Omental fat pad (tissue), 4 donors: ENCODE measurements around the gene LUZP1. TPM values are rescaled to one million over a fixed set of nuclear protein-coding genes. Genes with fewer than 3 reads are reported as not detected.

Experiments
- ATAC-seq: fragments of 150-250 bp; one replicate; pipeline ENCODE4 v1.9.1; 2016; ENCODE audit warnings: mild to moderate bottlenecking, moderate library complexity; ENCODE audit not compliant: low FRiP score
- DNase-seq: peaks from one replicate; pipeline ENCODE4 v3.0.0-alpha.2; 2019; ENCODE audit warnings: low spot score
- total RNA-seq, 4 donors: library from RNA; depleted of rRNA; stranded (reverse); fragments of >200 nt; gene quantifications; one replicate each; pipeline ENCODE4 v1.1.0, GENCODE V29; 2016
- TF ChIP-seq, protein P1 (sequence below), 3 donors: fragments of 450-650 bp; IDR thresholded peaks; one replicate each; pipeline ENCODE4 v1.5.1; 2016 to 2017; ENCODE audit warnings: antibody characterized with exemption in 3 of 3, mild to moderate bottlenecking in 3 of 3, moderate library complexity in 2 of 3

Gene LUZP1
- total RNA-seq, 4 donors from 2014 or later: 20.9 to 35.9 (median 31.3) TPM

DNA sequence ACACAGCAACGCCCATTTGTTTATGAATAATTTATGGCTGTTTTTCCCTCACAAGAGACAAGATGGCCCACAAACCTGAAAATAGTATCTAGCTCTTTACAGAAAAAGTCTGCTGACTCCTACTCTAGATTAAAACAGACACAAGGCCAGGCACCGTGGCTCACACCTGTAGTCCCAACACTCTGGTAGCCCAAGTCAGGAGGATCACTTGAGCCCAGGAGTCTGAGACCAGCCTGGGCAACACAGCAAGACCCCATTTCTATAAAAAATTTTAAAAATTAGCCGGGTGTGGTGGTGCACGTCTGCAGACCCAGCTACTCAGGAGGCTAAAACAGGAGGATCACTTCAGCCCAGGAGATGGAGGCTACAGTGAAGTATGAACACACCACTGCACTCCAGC, 34.6 kb downstream of the LUZP1 start:
- TF ChIP-seq, protein P1, sequence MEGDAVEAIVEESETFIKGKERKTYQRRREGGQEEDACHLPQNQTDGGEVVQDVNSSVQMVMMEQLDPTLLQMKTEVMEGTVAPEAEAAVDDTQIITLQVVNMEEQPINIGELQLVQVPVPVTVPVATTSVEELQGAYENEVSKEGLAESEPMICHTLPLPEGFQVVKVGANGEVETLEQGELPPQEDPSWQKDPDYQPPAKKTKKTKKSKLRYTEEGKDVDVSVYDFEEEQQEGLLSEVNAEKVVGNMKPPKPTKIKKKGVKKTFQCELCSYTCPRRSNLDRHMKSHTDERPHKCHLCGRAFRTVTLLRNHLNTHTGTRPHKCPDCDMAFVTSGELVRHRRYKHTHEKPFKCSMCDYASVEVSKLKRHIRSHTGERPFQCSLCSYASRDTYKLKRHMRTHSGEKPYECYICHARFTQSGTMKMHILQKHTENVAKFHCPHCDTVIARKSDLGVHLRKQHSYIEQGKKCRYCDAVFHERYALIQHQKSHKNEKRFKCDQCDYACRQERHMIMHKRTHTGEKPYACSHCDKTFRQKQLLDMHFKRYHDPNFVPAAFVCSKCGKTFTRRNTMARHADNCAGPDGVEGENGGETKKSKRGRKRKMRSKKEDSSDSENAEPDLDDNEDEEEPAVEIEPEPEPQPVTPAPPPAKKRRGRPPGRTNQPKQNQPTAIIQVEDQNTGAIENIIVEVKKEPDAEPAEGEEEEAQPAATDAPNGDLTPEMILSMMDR (IDR thresholded peaks at IDR 0.05): no peak
- no peak for DNase-seq
- ATAC-seq: no peak

DNA sequence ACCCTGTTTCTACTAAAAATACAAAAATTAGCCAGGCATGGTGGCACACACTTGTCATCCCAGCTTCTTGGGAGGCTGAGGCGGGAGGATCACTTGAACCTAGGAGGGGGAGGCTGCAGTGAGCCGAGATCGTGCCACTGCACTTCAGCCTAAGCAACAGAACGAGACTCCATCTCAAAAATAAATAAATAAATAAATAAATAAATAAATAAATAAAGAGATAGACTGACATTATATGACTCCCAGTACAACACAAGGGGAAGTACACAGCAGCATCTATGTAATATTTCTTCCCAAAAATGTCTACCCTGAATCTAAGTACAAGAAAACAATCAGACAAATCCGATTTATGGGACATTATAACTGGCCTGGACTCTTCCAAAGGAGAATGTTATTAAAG, 35.1 kb downstream of the LUZP1 start:
- no peak for ATAC-seq
- TF ChIP-seq, protein P1 (IDR thresholded peaks at IDR 0.05): no peak
- DNase-seq: no peak

DNA sequence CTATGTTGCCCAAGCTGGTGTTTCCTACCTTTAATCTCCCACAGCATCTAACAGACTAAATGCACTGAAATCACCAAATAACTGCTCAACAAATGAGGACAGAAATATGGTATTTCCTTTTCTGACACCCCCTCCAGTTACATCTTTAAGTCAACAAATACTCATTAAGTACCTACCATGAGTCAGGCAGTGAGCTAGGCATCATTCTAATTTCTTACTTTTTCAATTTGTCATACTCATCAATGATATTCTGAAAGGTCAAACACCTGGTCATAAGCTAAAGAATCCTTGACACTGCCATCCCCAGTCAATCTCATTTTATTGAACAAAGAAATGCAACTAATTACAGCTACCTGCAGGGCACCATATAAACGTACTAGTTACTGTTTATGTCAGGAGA, 36.6 kb downstream of the LUZP1 start:
- DNase-seq: no peak
- TF ChIP-seq, protein P1 (IDR thresholded peaks at IDR 0.05): no peak
- no peak for ATAC-seq

GRCh38 chr1:23129846-23130245, 38.8 kb downstream of the LUZP1 start:
- DNase-seq (no peak), ATAC-seq (no peak)
- TF ChIP-seq, protein P1 (IDR thresholded peaks at IDR 0.05): no peak

GRCh38 chr1:23126801-23127200, 41.9 kb downstream of the LUZP1 start:
- TF ChIP-seq, protein P1 (IDR thresholded peaks at IDR 0.05): no peak
- ATAC-seq (no peak), DNase-seq (no peak)

GRCh38 chr1:23126200-23126599, 42.5 kb downstream of the LUZP1 start:
- DNase-seq (no peak), ATAC-seq (no peak)
- TF ChIP-seq, protein P1 (IDR thresholded peaks at IDR 0.05): no peak

DNA sequence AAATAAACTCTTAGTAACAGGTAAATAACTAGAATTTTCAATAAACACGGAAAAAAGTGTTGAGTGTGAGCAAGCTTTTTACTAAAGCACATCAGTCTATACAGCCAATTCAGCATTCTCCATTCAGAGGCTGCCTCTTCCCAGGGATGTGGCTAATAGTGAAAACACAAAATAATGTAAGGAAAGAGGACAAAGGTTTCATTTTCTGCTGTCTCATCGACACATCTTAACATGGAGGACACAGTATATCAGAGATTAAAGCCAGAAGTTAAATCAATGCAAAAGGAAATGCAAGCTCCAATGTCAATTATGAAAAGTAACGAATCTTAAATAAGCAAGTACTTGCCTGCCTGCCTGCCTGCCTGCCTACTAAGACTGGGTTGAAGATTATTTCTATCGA, 43.2 kb downstream of the LUZP1 start:
- ATAC-seq (no peak), DNase-seq (no peak)
- TF ChIP-seq, protein P1 (IDR thresholded peaks at IDR 0.05): no peak
